Measurements from ENCODE around the gene THBS4.

The THBS4 gene

DNA sequence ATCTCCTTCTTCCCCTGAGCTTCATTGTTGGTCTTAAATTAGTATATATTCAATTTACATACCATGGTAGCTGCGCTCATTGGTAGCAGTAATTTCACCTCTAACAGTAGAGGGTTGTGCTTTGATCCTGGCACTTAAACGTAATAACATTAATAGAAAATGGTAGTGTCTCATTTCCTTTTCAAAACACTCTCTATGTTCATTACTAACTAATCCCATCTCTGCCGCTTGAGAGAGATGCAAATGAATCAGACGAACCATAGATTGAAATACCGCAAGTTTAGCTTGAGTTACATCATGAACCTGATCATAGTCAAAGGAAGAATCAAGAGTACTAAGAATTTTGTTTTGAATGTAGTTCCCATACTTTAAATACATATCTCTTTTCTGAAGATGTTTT lies 2.2 kb downstream of the THBS4 start (continued):
- TF ChIP-seq, protein P1, sequence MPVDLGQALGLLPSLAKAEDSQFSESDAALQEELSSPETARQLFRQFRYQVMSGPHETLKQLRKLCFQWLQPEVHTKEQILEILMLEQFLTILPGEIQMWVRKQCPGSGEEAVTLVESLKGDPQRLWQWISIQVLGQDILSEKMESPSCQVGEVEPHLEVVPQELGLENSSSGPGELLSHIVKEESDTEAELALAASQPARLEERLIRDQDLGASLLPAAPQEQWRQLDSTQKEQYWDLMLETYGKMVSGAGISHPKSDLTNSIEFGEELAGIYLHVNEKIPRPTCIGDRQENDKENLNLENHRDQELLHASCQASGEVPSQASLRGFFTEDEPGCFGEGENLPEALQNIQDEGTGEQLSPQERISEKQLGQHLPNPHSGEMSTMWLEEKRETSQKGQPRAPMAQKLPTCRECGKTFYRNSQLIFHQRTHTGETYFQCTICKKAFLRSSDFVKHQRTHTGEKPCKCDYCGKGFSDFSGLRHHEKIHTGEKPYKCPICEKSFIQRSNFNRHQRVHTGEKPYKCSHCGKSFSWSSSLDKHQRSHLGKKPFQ (tag by site-specific recombination; IDR thresholded peaks at IDR 0.05), result no peak
- no peak for TF ChIP-seq ZNF132 (tag by site-specific recombination; IDR thresholded peaks at IDR 0.05; ENCODE audit: borderline replicate concordance)
- no peak for TF ChIP-seq ZNF239 (tag by site-specific recombination; IDR thresholded peaks at IDR 0.05)
- TF ChIP-seq, protein P2, sequence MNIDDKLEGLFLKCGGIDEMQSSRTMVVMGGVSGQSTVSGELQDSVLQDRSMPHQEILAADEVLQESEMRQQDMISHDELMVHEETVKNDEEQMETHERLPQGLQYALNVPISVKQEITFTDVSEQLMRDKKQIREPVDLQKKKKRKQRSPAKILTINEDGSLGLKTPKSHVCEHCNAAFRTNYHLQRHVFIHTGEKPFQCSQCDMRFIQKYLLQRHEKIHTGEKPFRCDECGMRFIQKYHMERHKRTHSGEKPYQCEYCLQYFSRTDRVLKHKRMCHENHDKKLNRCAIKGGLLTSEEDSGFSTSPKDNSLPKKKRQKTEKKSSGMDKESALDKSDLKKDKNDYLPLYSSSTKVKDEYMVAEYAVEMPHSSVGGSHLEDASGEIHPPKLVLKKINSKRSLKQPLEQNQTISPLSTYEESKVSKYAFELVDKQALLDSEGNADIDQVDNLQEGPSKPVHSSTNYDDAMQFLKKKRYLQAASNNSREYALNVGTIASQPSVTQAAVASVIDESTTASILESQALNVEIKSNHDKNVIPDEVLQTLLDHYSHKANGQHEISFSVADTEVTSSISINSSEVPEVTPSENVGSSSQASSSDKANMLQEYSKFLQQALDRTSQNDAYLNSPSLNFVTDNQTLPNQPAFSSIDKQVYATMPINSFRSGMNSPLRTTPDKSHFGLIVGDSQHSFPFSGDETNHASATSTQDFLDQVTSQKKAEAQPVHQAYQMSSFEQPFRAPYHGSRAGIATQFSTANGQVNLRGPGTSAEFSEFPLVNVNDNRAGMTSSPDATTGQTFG (tag by site-specific recombination; IDR thresholded peaks at IDR 0.05; ENCODE audit: borderline replicate concordance), result no peak
- TF ChIP-seq ZBTB8A (tag by site-specific recombination; IDR thresholded peaks at IDR 0.05), result no peak
- TF ChIP-seq, protein P3, sequence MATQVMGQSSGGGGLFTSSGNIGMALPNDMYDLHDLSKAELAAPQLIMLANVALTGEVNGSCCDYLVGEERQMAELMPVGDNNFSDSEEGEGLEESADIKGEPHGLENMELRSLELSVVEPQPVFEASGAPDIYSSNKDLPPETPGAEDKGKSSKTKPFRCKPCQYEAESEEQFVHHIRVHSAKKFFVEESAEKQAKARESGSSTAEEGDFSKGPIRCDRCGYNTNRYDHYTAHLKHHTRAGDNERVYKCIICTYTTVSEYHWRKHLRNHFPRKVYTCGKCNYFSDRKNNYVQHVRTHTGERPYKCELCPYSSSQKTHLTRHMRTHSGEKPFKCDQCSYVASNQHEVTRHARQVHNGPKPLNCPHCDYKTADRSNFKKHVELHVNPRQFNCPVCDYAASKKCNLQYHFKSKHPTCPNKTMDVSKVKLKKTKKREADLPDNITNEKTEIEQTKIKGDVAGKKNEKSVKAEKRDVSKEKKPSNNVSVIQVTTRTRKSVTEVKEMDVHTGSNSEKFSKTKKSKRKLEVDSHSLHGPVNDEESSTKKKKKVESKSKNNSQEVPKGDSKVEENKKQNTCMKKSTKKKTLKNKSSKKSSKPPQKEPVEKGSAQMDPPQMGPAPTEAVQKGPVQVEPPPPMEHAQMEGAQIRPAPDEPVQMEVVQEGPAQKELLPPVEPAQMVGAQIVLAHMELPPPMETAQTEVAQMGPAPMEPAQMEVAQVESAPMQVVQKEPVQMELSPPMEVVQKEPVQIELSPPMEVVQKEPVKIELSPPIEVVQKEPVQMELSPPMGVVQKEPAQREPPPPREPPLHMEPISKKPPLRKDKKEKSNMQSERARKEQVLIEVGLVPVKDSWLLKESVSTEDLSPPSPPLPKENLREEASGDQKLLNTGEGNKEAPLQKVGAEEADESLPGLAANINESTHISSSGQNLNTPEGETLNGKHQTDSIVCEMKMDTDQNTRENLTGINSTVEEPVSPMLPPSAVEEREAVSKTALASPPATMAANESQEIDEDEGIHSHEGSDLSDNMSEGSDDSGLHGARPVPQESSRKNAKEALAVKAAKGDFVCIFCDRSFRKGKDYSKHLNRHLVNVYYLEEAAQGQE (tag by site-specific recombination; IDR thresholded peaks at IDR 0.05), result no peak

DNA sequence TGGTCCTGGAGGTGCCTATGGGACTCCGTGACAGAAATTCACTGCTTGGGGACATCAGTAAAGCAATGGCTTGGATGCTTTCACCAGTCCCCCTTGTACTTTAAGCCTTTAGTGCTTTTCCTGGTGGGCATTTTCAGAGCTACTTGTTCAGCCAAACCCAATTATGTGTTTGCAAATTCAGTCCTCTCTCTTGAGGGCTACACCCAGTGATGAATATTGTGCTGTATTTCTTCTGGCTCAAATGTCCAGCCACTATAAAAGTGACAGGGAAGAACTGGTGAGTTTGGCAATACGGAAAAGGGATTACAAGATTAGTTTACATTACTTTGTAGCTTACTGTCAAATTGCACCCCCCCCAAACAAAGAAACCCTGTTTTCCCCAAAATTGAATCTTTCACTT lies 4.5 kb downstream of the THBS4 start:
- no peak overlapping the region for H3K4me3 ChIP-seq (ENCODE audit: low read depth, low read length)
- no peaks in the 10 kb centered on the region for H3K9me3 ChIP-seq (ENCODE audit: control insufficient read depth, insufficient read depth, low read depth, low read length)
- no peaks in the 10 kb centered on the region for H3K36me3 ChIP-seq (ENCODE audit: control insufficient read depth in 2 of 2, insufficient read depth in 1 of 2, low read length in 2 of 2)
- H3K4me1 ChIP-seq (ENCODE audit: control insufficient read depth, insufficient read depth, low read length), result no peaks in the 10 kb centered on the region
- CTCF ChIA-PET, result no interaction called here
- POLR2A ChIA-PET, result no interaction called here
- TF ChIP-seq YY1 (tag by site-specific recombination; IDR thresholded peaks at IDR 0.05), result no peak
- no peak for TF ChIP-seq ZNF610 (tag by site-specific recombination; IDR thresholded peaks at IDR 0.05; ENCODE audit: borderline replicate concordance)
- no peak for TF ChIP-seq ZNF843 (tag by site-specific recombination; IDR thresholded peaks at IDR 0.05)
- TF ChIP-seq, protein P4, sequence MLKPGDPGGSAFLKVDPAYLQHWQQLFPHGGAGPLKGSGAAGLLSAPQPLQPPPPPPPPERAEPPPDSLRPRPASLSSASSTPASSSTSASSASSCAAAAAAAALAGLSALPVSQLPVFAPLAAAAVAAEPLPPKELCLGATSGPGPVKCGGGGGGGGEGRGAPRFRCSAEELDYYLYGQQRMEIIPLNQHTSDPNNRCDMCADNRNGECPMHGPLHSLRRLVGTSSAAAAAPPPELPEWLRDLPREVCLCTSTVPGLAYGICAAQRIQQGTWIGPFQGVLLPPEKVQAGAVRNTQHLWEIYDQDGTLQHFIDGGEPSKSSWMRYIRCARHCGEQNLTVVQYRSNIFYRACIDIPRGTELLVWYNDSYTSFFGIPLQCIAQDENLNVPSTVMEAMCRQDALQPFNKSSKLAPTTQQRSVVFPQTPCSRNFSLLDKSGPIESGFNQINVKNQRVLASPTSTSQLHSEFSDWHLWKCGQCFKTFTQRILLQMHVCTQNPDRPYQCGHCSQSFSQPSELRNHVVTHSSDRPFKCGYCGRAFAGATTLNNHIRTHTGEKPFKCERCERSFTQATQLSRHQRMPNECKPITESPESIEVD (tag by site-specific recombination; IDR thresholded peaks at IDR 0.05), result no peak
- TF ChIP-seq WT1 (tag by site-specific recombination; IDR thresholded peaks at IDR 0.05), result no peak
- TF ChIP-seq OSR2 (tag by site-specific recombination; IDR thresholded peaks at IDR 0.05), result no peak
- no peak for TF ChIP-seq ZNF404 (tag by site-specific recombination; IDR thresholded peaks at IDR 0.05)
- no peak for TF ChIP-seq ZBTB21 (tag by site-specific recombination; IDR thresholded peaks at IDR 0.05)
- TF ChIP-seq GLIS2 (tag by site-specific recombination; IDR thresholded peaks at IDR 0.05), result no peak
- H3K27ac ChIP-seq (ENCODE audit: extremely low read depth, low read depth, low read length), result no peak overlapping the region

DNA sequence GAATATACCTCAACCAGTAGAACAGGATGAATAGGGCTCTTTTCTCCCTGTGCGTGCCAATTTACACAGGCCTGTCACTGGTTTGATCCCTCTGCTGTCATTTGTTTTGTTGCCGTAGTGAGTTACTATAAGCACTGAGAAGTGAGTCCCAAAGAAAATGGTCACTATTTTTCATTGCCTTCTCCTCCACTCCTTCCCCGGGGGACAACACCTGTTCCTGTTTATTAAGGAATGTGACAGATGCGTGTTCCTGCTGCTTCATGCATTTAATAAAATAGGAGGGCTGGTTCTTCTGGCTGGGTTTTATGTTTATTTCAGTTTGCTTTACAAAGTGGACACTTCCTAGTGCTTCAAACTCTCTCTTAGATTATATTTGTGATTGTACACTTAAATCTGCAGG lies 6.4 kb downstream of the THBS4 start:
- CTCF ChIA-PET, result interaction anchor here (0.6 kb wide), 1 partner anchor 841 kb away, joined by 5 read pairs; no protein-coding TSS in a partner anchor
- no peak overlapping the region for H3K4me3 ChIP-seq (ENCODE audit: low read depth, low read length)
- POLR2A ChIA-PET, result no interaction called here
- no peaks in the 10 kb centered on the region for H3K9me3 ChIP-seq (ENCODE audit: control insufficient read depth, insufficient read depth, low read depth, low read length)
- no peak overlapping the region for H3K27ac ChIP-seq (ENCODE audit: extremely low read depth, low read depth, low read length)
- H3K36me3 ChIP-seq (ENCODE audit: control insufficient read depth in 2 of 2, insufficient read depth in 1 of 2, low read length in 2 of 2), result no peaks in the 10 kb centered on the region
- no peaks in the 10 kb centered on the region for H3K4me1 ChIP-seq (ENCODE audit: control insufficient read depth, insufficient read depth, low read length)
- TF ChIP-seq ZNF777 (tag by site-specific recombination; IDR thresholded peaks at IDR 0.05; ENCODE audit: borderline replicate concordance), result no peak
- TF ChIP-seq, protein P5, sequence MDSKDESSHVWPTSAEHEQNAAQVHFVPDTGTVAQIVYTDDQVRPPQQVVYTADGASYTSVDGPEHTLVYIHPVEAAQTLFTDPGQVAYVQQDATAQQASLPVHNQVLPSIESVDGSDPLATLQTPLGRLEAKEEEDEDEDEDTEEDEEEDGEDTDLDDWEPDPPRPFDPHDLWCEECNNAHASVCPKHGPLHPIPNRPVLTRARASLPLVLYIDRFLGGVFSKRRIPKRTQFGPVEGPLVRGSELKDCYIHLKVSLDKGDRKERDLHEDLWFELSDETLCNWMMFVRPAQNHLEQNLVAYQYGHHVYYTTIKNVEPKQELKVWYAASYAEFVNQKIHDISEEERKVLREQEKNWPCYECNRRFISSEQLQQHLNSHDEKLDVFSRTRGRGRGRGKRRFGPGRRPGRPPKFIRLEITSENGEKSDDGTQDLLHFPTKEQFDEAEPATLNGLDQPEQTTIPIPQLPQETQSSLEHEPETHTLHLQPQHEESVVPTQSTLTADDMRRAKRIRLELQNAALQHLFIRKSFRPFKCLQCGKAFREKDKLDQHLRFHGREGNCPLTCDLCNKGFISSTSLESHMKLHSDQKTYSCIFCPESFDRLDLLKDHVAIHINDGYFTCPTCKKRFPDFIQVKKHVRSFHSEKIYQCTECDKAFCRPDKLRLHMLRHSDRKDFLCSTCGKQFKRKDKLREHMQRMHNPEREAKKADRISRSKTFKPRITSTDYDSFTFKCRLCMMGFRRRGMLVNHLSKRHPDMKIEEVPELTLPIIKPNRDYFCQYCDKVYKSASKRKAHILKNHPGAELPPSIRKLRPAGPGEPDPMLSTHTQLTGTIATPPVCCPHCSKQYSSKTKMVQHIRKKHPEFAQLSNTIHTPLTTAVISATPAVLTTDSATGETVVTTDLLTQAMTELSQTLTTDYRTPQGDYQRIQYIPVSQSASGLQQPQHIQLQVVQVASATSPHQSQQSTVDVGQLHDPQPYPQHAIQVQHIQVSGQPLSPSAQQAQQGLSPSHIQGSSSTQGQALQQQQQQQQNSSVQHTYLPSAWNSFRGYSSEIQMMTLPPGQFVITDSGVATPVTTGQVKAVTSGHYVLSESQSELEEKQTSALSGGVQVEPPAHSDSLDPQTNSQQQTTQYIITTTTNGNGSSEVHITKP (tag by site-specific recombination; IDR thresholded peaks at IDR 0.05), result no peak
- TF ChIP-seq ZNF132 (tag by site-specific recombination; IDR thresholded peaks at IDR 0.05; ENCODE audit: borderline replicate concordance), result no peak
- TF ChIP-seq ZNF426 (tag by site-specific recombination; IDR thresholded peaks at IDR 0.05), result no peak
- TF ChIP-seq ZIC2 (tag by site-specific recombination; IDR thresholded peaks at IDR 0.05), result no peak
- no peak for TF ChIP-seq ZNF37A (tag by site-specific recombination; IDR thresholded peaks at IDR 0.05)
- no peak for TF ChIP-seq ZNF701 (tag by site-specific recombination; IDR thresholded peaks at IDR 0.05)

Data from HEK293 (cell line).